Frontal cortex (tissue), 4 donors: ENCODE data around the gene WDR46. TPM values are rescaled to one million over a fixed set of nuclear protein-coding genes. Genes with fewer than 3 reads are reported as not detected.
"Not testable (repeated sequence)": the region's sequence is repeated elsewhere in the genome, so short reads cannot be mapped to it uniquely, and the experiment has no call there.

Source experiments
- DNase-seq, 2 donors: peaks; one replicate each; pipeline ENCODE4 v3.0.0; 2012; ENCODE audit warnings: low spot score in 2 of 2
- FAIRE-seq: peaks from 2 replicates; lab custom pipeline; 2012; peaks lifted over from hg19 to GRCh38; lab: Jason Lieb, UNC
- total RNA-seq: library from RNA; depleted of rRNA; stranded (reverse); fragments of >200 nt; gene quantifications from one replicate; pipeline ENCODE4 v1.2.3, GENCODE V29; 2014
- donor health status: control.
- donor health status: control.
- donor health status: control.

The WDR46 gene
- total RNA-seq, 1 donor from 2014 or later = 42.4 TPM

- FAIRE-seq (no peak), DNase-seq (no peak)
Measured at GRCh38 chr6:33272275-33273128, 16.5 kb downstream of the WDR46 start.

GRCh38 chr6:33271468-33272274 is 17.4 kb downstream of the WDR46 start, which contains the start of the genes RPS18 and VPS52:
Gene RPS18, plus strand, starts transcription at chr6:33272075. Its CDS starts 45 bp downstream, at chr6:33272120.
Gene VPS52, minus strand, starts transcription at chr6:33271876. Its CDS starts 201 bp downstream, at chr6:33271675.
- peak; percentile 65 for FAIRE-seq
- DNase-seq = peak; percentile 90 to 91

GRCh38 chr6:33271117-33271467 is 17.9 kb downstream of the WDR46 start:
- FAIRE-seq (no peak), DNase-seq (no peak)

GRCh38 chr6:33264015-33264414 is 25.0 kb downstream of the WDR46 start:
- FAIRE-seq = no peak

GRCh38 chr6:33262490-33262889 is 26.5 kb downstream of the WDR46 start:
- not testable (repeated sequence) for FAIRE-seq, DNase-seq

More at GRCh38 chr6:33264015-33264414, 25.0 kb downstream of the WDR46 start:
- no peak for DNase-seq

- DNase-seq (no peak), FAIRE-seq (no peak)
Measured at GRCh38 chr6:33259032-33259431, 30.0 kb downstream of the WDR46 start.

- no peak for DNase-seq
Measured at GRCh38 chr6:33254591-33254990, 34.4 kb downstream of the WDR46 start.

GRCh38 chr6:33252759-33253158 is 36.3 kb downstream of the WDR46 start:
- DNase-seq (no peak), FAIRE-seq (no peak)

More at GRCh38 chr6:33254591-33254990, 34.4 kb downstream of the WDR46 start:
- FAIRE-seq = no peak

GRCh38 chr6:33251395-33252012 is 37.5 kb downstream of the WDR46 start:
- DNase-seq (no peak), FAIRE-seq (no peak)

- DNase-seq = no peak
- no peak for FAIRE-seq
Measured at GRCh38 chr6:33250731-33251130, 38.3 kb downstream of the WDR46 start.

GRCh38 chr6:33249732-33250630 is 39.1 kb downstream of the WDR46 start:
- FAIRE-seq = no peak
- DNase-seq = no peak

GRCh38 chr6:33248932-33249731 is 39.9 kb downstream of the WDR46 start:
- DNase-seq (peak; percentile 77 to 88), FAIRE-seq (peak; percentile 84)

GRCh38 chr6:33248643-33248931 is 40.5 kb downstream of the WDR46 start:
- FAIRE-seq = no peak
- no peak for DNase-seq

- FAIRE-seq (no peak), DNase-seq (peak; percentile 60 to 70)
Measured at GRCh38 chr6:33247977-33248642, 40.9 kb downstream of the WDR46 start.

- FAIRE-seq (no peak), DNase-seq (no peak)
Measured at GRCh38 chr6:33243476-33243875, 45.6 kb downstream of the WDR46 start.

GRCh38 chr6:33241968-33242367 is 47.1 kb downstream of the WDR46 start:
- FAIRE-seq (no peak), DNase-seq (no peak)

- no peak for FAIRE-seq
- no peak for DNase-seq
Measured at GRCh38 chr6:33237741-33238140, 51.3 kb downstream of the WDR46 start.

GRCh38 chr6:33236852-33237251 is 52.2 kb downstream of the WDR46 start:
- no peak for DNase-seq
- no peak for FAIRE-seq
